Liver (tissue), 3 donors: ENCODE measurements around the gene ZFP62.

Source experiments
- FOXA1 ChIP-seq: IDR thresholded peaks from 2 replicates; pipeline ENCODE4 v1.6.1; 2016; ENCODE audit warnings: antibody characterized with exemption
- HNF4A ChIP-seq, 2 donors: conservative IDR thresholded peaks; 2 replicates each; pipeline ENCODE4 v1.6.1; 2016; ENCODE audit warnings: antibody characterized with exemption in 2 of 2, mild to moderate bottlenecking in 2 of 2
- MAX ChIP-seq: IDR thresholded peaks from 2 replicates; pipeline ENCODE4 v1.6.1; 2016; ENCODE audit warnings: antibody characterized with exemption
- RAD21 ChIP-seq, 2 donors: IDR thresholded peaks; 2 replicates each; pipeline ENCODE4 v1.6.1; 2016; ENCODE audit warnings: antibody characterized with exemption in 2 of 2, mild to moderate bottlenecking in 2 of 2
- TF ChIP-seq, protein P1 (sequence below): fragments of 150-350 bp; IDR thresholded peaks from 2 replicates; pipeline ENCODE4 v1.5.1; 2017; ENCODE audit warnings: improper control_type of control experiment, low read depth, low read length; ENCODE audit not compliant: missing input control
- donor health status: healthy.
- donor health status: healthy.

DNA sequence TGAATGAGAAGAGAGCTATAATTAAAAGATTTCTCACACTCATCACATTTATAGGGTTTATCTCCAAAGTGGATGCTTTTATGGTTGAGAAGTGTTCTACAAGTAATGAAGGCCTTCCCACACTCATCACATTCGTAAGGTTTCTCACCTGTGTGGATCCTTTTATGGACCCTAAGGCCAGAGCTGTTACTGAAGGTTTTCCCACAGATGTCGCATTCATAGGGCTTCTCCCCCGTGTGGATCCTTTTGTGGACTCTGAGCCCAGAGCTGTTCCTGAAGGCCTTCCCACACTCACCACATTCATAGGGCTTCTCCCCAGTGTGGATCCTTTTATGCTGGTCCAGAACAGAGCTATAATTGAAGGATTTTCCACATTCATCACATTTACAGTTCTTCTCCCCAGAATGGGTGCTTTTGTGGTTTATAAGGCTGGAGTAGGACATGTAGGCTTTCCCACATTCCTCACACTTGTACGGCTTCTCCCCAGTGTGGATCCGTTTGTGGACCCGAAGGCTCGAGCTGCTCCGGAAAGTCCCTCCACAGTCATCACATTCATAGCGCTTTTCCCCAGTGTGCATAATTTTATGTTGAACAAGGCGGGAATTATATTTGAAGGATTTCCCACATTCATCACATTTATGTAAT lies 10.5 kb downstream of the ZFP62 start:
- TF ChIP-seq HNF4A (conservative IDR thresholded peaks at IDR 0.05) (no peak), RAD21 (IDR thresholded peaks at IDR 0.05) (no peak), FOXA1 (no peak), MAX (no peak)
- TF ChIP-seq, protein P1, sequence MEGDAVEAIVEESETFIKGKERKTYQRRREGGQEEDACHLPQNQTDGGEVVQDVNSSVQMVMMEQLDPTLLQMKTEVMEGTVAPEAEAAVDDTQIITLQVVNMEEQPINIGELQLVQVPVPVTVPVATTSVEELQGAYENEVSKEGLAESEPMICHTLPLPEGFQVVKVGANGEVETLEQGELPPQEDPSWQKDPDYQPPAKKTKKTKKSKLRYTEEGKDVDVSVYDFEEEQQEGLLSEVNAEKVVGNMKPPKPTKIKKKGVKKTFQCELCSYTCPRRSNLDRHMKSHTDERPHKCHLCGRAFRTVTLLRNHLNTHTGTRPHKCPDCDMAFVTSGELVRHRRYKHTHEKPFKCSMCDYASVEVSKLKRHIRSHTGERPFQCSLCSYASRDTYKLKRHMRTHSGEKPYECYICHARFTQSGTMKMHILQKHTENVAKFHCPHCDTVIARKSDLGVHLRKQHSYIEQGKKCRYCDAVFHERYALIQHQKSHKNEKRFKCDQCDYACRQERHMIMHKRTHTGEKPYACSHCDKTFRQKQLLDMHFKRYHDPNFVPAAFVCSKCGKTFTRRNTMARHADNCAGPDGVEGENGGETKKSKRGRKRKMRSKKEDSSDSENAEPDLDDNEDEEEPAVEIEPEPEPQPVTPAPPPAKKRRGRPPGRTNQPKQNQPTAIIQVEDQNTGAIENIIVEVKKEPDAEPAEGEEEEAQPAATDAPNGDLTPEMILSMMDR, result no peak
